H1 (cell line): ENCODE results near the gene UBN1.

Experiments
- EP300 ChIP-seq, 2 experiments: IDR thresholded peaks; 1 replicate in 1 of 2; 2 replicates in 1 of 2; pipeline ENCODE4 v1.6.1; 2011 to 2012; ENCODE audit warnings: low read depth in 2 of 2, low read length in 2 of 2, mild to moderate bottlenecking in 2 of 2, borderline replicate concordance in 1 of 2, inconsistent platforms in 1 of 2, moderate library complexity in 1 of 2
- EZH2 ChIP-seq: fragments of 200-600 bp; sonication (generic); IDR thresholded peaks from 2 replicates; pipeline ENCODE4 v1.7.1; 2012; ENCODE audit warnings: low read depth, mild to moderate bottlenecking, moderate library complexity, low read length, inconsistent platforms; ENCODE audit not compliant: severe bottlenecking
- GABPA ChIP-seq: IDR thresholded peaks from 2 replicates; pipeline ENCODE4 v1.6.1; 2011; ENCODE audit warnings: mild to moderate bottlenecking, low read length, moderate library complexity, borderline replicate concordance; ENCODE audit not compliant: insufficient read depth
- POLR2A ChIP-seq, 2 experiments: IDR thresholded peaks; 1 replicate in 1 of 2; 2 replicates in 1 of 2; pipeline ENCODE4 v1.6.1; 2011; ENCODE audit warnings: low read depth in 2 of 2, low read length in 2 of 2, mild to moderate bottlenecking in 2 of 2; ENCODE audit errors: control extremely low read depth in 1 of 2
- TBP ChIP-seq: IDR thresholded peaks from 2 replicates; pipeline ENCODE4 v1.6.1; 2011; ENCODE audit warnings: low read depth, low read length, improper control_type of control experiment
- TF ChIP-seq, protein P1 (sequence below), 3 experiments: IDR thresholded peaks; 1 replicate in 2 of 3; 2 replicates in 1 of 3; pipeline versions ENCODE4 v1.5.1 to v1.6.1; 2011; ENCODE audit warnings: low read length in 3 of 3, mild to moderate bottlenecking in 3 of 3, inconsistent platforms in 2 of 3, low read depth in 1 of 3, moderate library complexity in 1 of 3; ENCODE audit not compliant: insufficient read depth in 1 of 3; ENCODE audit errors: control extremely low read depth in 1 of 3

DNA sequence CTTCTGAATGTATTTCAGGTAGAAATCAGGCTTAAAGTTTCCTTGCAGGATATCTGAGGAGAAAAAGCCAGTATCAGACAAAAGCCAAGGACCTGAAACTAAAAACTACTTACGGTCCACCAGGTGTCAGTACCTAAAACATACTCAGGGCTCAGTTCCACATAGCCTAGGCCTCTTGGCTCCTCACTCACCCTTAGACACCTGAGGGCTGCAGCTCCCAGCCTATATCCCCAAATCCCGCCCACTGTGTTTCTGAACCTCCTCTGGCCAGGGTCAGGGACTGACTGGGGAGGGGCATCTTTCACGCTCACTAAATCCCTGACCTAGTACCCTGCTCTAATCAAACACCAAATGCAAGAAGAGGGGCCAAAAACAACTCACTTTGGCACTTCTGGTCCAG, 36.0 kb upstream of the UBN1 start:
- TF ChIP-seq EZH2 = no peak
- no peak for TF ChIP-seq POLR2A (IDR thresholded peaks at IDR 0.05; ENCODE audit: control extremely low read depth in 1 of 2, low read depth in 2 of 2, low read length in 2 of 2)
- TF ChIP-seq, protein P1, sequence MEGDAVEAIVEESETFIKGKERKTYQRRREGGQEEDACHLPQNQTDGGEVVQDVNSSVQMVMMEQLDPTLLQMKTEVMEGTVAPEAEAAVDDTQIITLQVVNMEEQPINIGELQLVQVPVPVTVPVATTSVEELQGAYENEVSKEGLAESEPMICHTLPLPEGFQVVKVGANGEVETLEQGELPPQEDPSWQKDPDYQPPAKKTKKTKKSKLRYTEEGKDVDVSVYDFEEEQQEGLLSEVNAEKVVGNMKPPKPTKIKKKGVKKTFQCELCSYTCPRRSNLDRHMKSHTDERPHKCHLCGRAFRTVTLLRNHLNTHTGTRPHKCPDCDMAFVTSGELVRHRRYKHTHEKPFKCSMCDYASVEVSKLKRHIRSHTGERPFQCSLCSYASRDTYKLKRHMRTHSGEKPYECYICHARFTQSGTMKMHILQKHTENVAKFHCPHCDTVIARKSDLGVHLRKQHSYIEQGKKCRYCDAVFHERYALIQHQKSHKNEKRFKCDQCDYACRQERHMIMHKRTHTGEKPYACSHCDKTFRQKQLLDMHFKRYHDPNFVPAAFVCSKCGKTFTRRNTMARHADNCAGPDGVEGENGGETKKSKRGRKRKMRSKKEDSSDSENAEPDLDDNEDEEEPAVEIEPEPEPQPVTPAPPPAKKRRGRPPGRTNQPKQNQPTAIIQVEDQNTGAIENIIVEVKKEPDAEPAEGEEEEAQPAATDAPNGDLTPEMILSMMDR (IDR thresholded peaks at IDR 0.05; ENCODE audit: control extremely low read depth in 1 of 3, insufficient read depth in 1 of 3, low read depth in 1 of 3, low read length in 3 of 3) = no peak
- no peak for TF ChIP-seq TBP
- no peak for TF ChIP-seq GABPA
- no peak for TF ChIP-seq EP300 (IDR thresholded peaks at IDR 0.05; ENCODE audit: borderline replicate concordance in 1 of 2, low read depth in 2 of 2, low read length in 2 of 2)
